Motor neuron (in vitro differentiated cells): Measurements from ENCODE around the gene NOC4L. TPM values are rescaled to one million over a fixed set of nuclear protein-coding genes. Genes with fewer than 3 reads are reported as not detected.
"Not testable (repeated sequence)": the region's sequence is repeated elsewhere in the genome, so short reads cannot be mapped to it uniquely, and the experiment has no call there.

Experiments
- ATAC-seq, 8 experiments: fragments of 200-7000 bp; cut with Tn5 transposase; replicated peaks in 6 of 8; 2 replicates each; pipeline ENCODE4 v1.8.0; 2021; ENCODE audit warnings: mild to moderate bottlenecking in 8 of 8, moderate library complexity in 8 of 8
- H3K27ac ChIP-seq, 2 donors: fragments of 250-450 bp; sonication (Bioruptor Pico); 2 replicates each; pipeline ENCODE4 v1.9.0; 2021; ENCODE audit warnings: antibody characterized with exemption in 2 of 2, mild to moderate bottlenecking in 2 of 2, moderate library complexity in 1 of 2
- H3K4me1 ChIP-seq, 2 donors: fragments of 250-450 bp; sonication (Bioruptor Pico); replicated peaks in 1 of 2; 2 replicates each; pipeline ENCODE4 v1.6.1; 2021; ENCODE audit warnings: antibody characterized with exemption in 2 of 2, mild to moderate bottlenecking in 2 of 2, moderate library complexity in 1 of 2
- H3K4me3 ChIP-seq, 5 donors: fragments of 250-450 bp; sonication (Bioruptor Pico); 2 replicates each; pipeline ENCODE4 v1.9.0; 2021; ENCODE audit warnings: antibody characterized with exemption in 5 of 5, mild to moderate bottlenecking in 5 of 5, moderate library complexity in 4 of 5
- WGBS, 10 experiments: fragments of 450-650 bp; shearing (Covaris generic); methylation state at CpG; one replicate each; pipeline ENCODE4 v1.0.0; 2022; 5-methylcytosine and 5-hydroxymethylcytosine counted together
- in situ Hi-C, 9 experiments: fragments of 400-800 bp; cut with MboI; loops; one replicate each; pipeline ENCODE4 v1.15.0; 2021; ENCODE audit warnings: low sequenced_read_pairs in 9 of 9, low pct_unique_long_range_greater_than_20kb in 2 of 9; ENCODE audit not compliant: unreplicated experiment in 9 of 9
- total RNA-seq, 8 experiments: library from RNA; unstranded; fragments of 300-600 nt; gene quantifications; 2 replicates each; pipeline versions ENCODE4 v1.2.3 to v1.2.4, GENCODE V29; 2022

The NOC4L gene
- 10 to 100 TPM in 7 of 8 experiments, 1 to 10 TPM in 1; 7.7 to 29.0 (median 16.1) TPM for total RNA-seq

- Histone ChIP-seq H3K27ac (peak within 1 kb of the TSS; percentile 82 to 93), H3K4me3 (peak within 1 kb of the TSS; percentile 71 to 99 (median 96)), H3K4me1 (peaks cover 11% of the 10 kb centered on the region in 2 donors)
- in situ Hi-C loops, result no loop called here
- ATAC-seq, result peak; percentile 85 to 94 (median 88)
- WGBS, 10 experiments, result 0% methylated on average over 4 to 20 of the region's 100 CpGs; no CpG with 5 or more reads in 5 of the 10 experiments
Observed at GRCh38 chr12:132144115-132144809, at the start of gene NOC4L, which contains the start of gene DDX51. Gene NOC4L, plus strand, starts transcription at chr12:132144457. Its CDS starts 32 bp downstream, at chr12:132144489. Gene DDX51, minus strand, starts transcription at chr12:132144319. Its CDS starts 23 bp downstream, at chr12:132144296.

- Histone ChIP-seq H3K27ac (no peak overlapping the region), H3K4me3 (no peak overlapping the region), H3K4me1 (no peaks in the 10 kb centered on the region)
- 92 to 100% (median 97%) methylated on average over 1 to 11 of the region's 11 CpGs; no CpG with 5 or more reads in 1 of the 10 experiments for WGBS, 10 experiments
- ATAC-seq, result no peak
- in situ Hi-C loops, result no loop called here
Observed at GRCh38 chr12:132095520-132096409, 48.5 kb upstream of the NOC4L start.

GRCh38 chr12:132099739-132100138 lies 44.5 kb upstream of the NOC4L start:
- ATAC-seq, result no peak
- 60 to 100% (median 86%) methylated on average over 1 to 4 of the region's 12 CpGs; no CpG with 5 or more reads in 7 of the 10 experiments for WGBS, 10 experiments
- Histone ChIP-seq H3K4me1 (no peaks in the 10 kb centered on the region), H3K27ac (no peak overlapping the region), H3K4me3 (no peak overlapping the region)
- in situ Hi-C loops, result no loop called here

GRCh38 chr12:132100306-132101065 lies 43.8 kb upstream of the NOC4L start:
- no peaks in the 10 kb centered on the region for H3K4me1 ChIP-seq
- 80 to 100% (median 90%) methylated on average over 2 to 7 of the region's 13 CpGs; no CpG with 5 or more reads in 4 of the 10 experiments for WGBS, 10 experiments
- ATAC-seq, result peak in 2 of 8 experiments; percentile 16 to 18
- H3K27ac ChIP-seq, result no peak overlapping the region
- in situ Hi-C loops, result no loop called here
- H3K4me3 ChIP-seq, result no peak overlapping the region

GRCh38 chr12:132102297-132102696 lies 42.0 kb upstream of the NOC4L start:
- no peak for ATAC-seq
- H3K4me3 ChIP-seq, result no peak overlapping the region
- 85 to 100% (median 95%) methylated on average over 1 to 9 of the region's 9 CpGs; no CpG with 5 or more reads in 1 of the 10 experiments for WGBS, 10 experiments

GRCh38 chr12:132103072-132103471 lies 41.2 kb upstream of the NOC4L start:
- in situ Hi-C loops, H3K27ac ChIP-seq, H3K4me1 ChIP-seq, H3K4me3 ChIP-seq, ATAC-seq: not testable (repeated sequence)
- 33 to 94% (median 84%) methylated on average over 1 to 11 of the region's 14 CpGs; no CpG with 5 or more reads in 4 of the 10 experiments for WGBS, 10 experiments

More at GRCh38 chr12:132102297-132102696, 42.0 kb upstream of the NOC4L start:
- no peak overlapping the region for H3K27ac ChIP-seq
- H3K4me1 ChIP-seq, result no peaks in the 10 kb centered on the region
- in situ Hi-C loops, result no loop called here

GRCh38 chr12:132103542-132104308 lies 40.5 kb upstream of the NOC4L start:
- Histone ChIP-seq H3K4me1 (peaks cover 10% of the 10 kb centered on the region in 2 donors), H3K4me3 (no peak overlapping the region), H3K27ac (no peak overlapping the region)
- in situ Hi-C loops, result no loop called here
- ATAC-seq, result peak in 3 of 8 experiments; percentile 4 to 16 (median 7)
- WGBS, 10 experiments, result 53 to 100% (median 91%) methylated on average over 1 to 11 of the region's 26 CpGs; no CpG with 5 or more reads in 2 of the 10 experiments

GRCh38 chr12:132105467-132105866 lies 38.8 kb upstream of the NOC4L start:
- in situ Hi-C loops, result no loop called here
- Histone ChIP-seq H3K4me1 (peaks cover 10 to 11% of the 10 kb centered on the region in 2 donors), H3K4me3 (no peak overlapping the region), H3K27ac (no peak overlapping the region)
- ATAC-seq, result no peak
- WGBS, 10 experiments, result 60 to 100% (median 97%) methylated on average over 1 to 5 of the region's 6 CpGs; no CpG with 5 or more reads in 4 of the 10 experiments

- no peak overlapping the region for H3K27ac ChIP-seq
- WGBS, 10 experiments, result 90 to 100% (median 97%) methylated on average over 2 to 7 of the region's 7 CpGs; no CpG with 5 or more reads in 1 of the 10 experiments
- H3K4me1 ChIP-seq, result peaks cover 10 to 11% of the 10 kb centered on the region in 2 donors
- no peak overlapping the region for H3K4me3 ChIP-seq
- ATAC-seq, result no peak
- in situ Hi-C loops, result no loop called here
Observed at GRCh38 chr12:132106921-132107320, 37.3 kb upstream of the NOC4L start.

- WGBS, 10 experiments, result 29 to 100% (median 47%) methylated on average over 1 to 14 of the region's 16 CpGs; no CpG with 5 or more reads in 1 of the 10 experiments
- Histone ChIP-seq H3K27ac (peak overlapping the region; percentile 33 to 69), H3K4me3 (no peak overlapping the region), H3K4me1 (peaks cover 10 to 11% of the 10 kb centered on the region in 2 donors)
- peak in 5 of 8 experiments; percentile 63 to 91 (median 76) for ATAC-seq
- in situ Hi-C loops, result no loop called here
Observed at GRCh38 chr12:132108211-132108832, 35.9 kb upstream of the NOC4L start.

- Histone ChIP-seq H3K4me1 (peaks cover 10 to 11% of the 10 kb centered on the region in 2 donors), H3K27ac (no peak overlapping the region), H3K4me3 (no peak overlapping the region)
- peak in 1 of 8 experiments; percentile 34 for ATAC-seq
- in situ Hi-C loops, result no loop called here
- WGBS, 10 experiments, result 80 to 100% (median 100%) methylated on average over 1 to 3 of the region's 8 CpGs; no CpG with 5 or more reads in 2 of the 10 experiments
Observed at GRCh38 chr12:132109741-132110140, 34.5 kb upstream of the NOC4L start.
